DOHH2 (cell line): ENCODE measurements around the gene CCT8.

Experiments used
- H3F3A ChIP-seq: fragments of 200-600 bp; sonication (generic), shearing (Covaris generic); 2 replicates; pipeline ENCODE4 v1.6.0; 2016; ENCODE audit warnings: antibody characterized with exemption, mild to moderate bottlenecking; ENCODE audit not compliant: control insufficient read depth, insufficient read depth
- H3K27ac ChIP-seq: fragments of 200-600 bp; sonication (generic); 2 replicates; pipeline ENCODE4 v1.5.1; 2014; ENCODE audit warnings: low read depth, mild to moderate bottlenecking, low read length, moderate library complexity
- H3K27me3 ChIP-seq: fragments of 200-600 bp; sonication (generic); 2 replicates; pipeline ENCODE4 v1.6.1; 2014; ENCODE audit warnings: mild to moderate bottlenecking, low read length, mixed read lengths; ENCODE audit not compliant: control insufficient read depth
- H3K36me3 ChIP-seq: fragments of 200-600 bp; sonication (generic); 2 replicates; pipeline ENCODE4 v1.6.1; 2014; ENCODE audit warnings: mild to moderate bottlenecking, low read length, moderate library complexity, mixed read lengths; ENCODE audit not compliant: control insufficient read depth
- H3K4me1 ChIP-seq: fragments of 200-600 bp; sonication (generic); 2 replicates; pipeline ENCODE4 v1.6.1; 2014; ENCODE audit warnings: mild to moderate bottlenecking, low read length, mixed read lengths; ENCODE audit not compliant: control insufficient read depth
- H3K4me2 ChIP-seq: fragments of 200-600 bp; sonication (generic); 2 replicates; pipeline ENCODE4 v1.6.0; 2014; ENCODE audit warnings: mild to moderate bottlenecking, low read length, moderate library complexity
- H3K4me3 ChIP-seq: fragments of 200-600 bp; sonication (generic); 2 replicates; pipeline ENCODE4 v1.5.1; 2014; ENCODE audit warnings: mild to moderate bottlenecking, low read length, mixed read lengths
- H3K79me2 ChIP-seq: fragments of 200-600 bp; sonication (generic); 2 replicates; pipeline ENCODE4 v1.6.1; 2014; ENCODE audit warnings: mild to moderate bottlenecking, low read length, mixed read lengths; ENCODE audit not compliant: control insufficient read depth
- H3K9me2 ChIP-seq: fragments of 200-600 bp; sonication (generic); replicated peaks from 2 replicates; pipeline ENCODE4 v1.6.1; 2014; ENCODE audit warnings: mild to moderate bottlenecking, low read length, mixed read lengths; ENCODE audit not compliant: control insufficient read depth
- H3K9me3 ChIP-seq: fragments of 200-600 bp; sonication (generic); 2 replicates; pipeline ENCODE4 v1.6.1; 2014; ENCODE audit warnings: antibody characterized with exemption, low read length, mixed read lengths; ENCODE audit not compliant: control insufficient read depth, insufficient read depth
- H4K20me1 ChIP-seq: fragments of 200-600 bp; sonication (generic); 2 replicates; pipeline ENCODE4 v1.6.0; 2014; ENCODE audit warnings: low read depth, mild to moderate bottlenecking, antibody characterized with exemption, low read length, moderate library complexity; ENCODE audit not compliant: control insufficient read depth, insufficient read depth
- EZH2phosphoT487 ChIP-seq: fragments of 200-600 bp; sonication (generic); IDR thresholded peaks from 2 replicates; pipeline ENCODE4 v1.6.1; 2017; ENCODE audit warnings: borderline replicate concordance, mild to moderate bottlenecking, antibody characterized with exemption, low read length, moderate library complexity, mixed read lengths
- TF ChIP-seq, protein P1 (sequence below): fragments of 200-600 bp; sonication (generic); IDR thresholded peaks from one replicate; pipeline ENCODE4 v1.5.1; 2014; ENCODE audit warnings: antibody characterized with exemption, mild to moderate bottlenecking, low read depth, low read length; ENCODE audit not compliant: poor library complexity, severe bottlenecking

Gene CCT8

DNA sequence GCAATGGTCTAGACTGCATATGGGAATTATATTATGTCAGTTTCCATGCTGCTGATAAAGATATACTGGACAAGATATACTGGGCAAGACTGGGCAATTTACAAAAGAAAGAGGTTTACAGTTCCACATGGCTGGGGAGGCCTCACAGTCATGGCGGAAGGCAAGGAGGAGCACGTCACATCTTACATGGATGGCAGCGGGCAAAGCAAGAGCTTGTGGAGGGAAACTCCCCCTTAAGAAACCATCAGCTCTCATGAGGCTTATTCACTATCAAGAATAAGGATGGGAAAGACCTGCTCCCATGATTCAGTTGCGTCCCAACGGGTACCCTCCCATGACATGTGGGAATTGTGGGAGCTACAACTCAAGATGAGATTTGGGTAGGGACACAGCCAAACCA lies 21.2 kb downstream of the CCT8 start:
- H3K4me2 ChIP-seq, result no peak overlapping the region
- H3K9me2 ChIP-seq, result no peaks in the 10 kb centered on the region
- no peaks in the 10 kb centered on the region for H4K20me1 ChIP-seq
- H3K36me3 ChIP-seq, result peaks cover 89% of the 10 kb centered on the region
- no peak overlapping the region for H3K4me3 ChIP-seq
- no peaks in the 10 kb centered on the region for H3K4me1 ChIP-seq
- H3K27me3 ChIP-seq, result no peaks in the 10 kb centered on the region
- TF ChIP-seq EZH2phosphoT487, result no peak
- H3F3A ChIP-seq, result peaks cover 36% of the 10 kb centered on the region
- H3K27ac ChIP-seq, result no peak overlapping the region
- 0 out of 2 replicates have a peak, but pooled peaks cover 2% of the 10 kb centered on the region for H3K79me2 ChIP-seq
- no peaks in the 10 kb centered on the region for H3K9me3 ChIP-seq

DNA sequence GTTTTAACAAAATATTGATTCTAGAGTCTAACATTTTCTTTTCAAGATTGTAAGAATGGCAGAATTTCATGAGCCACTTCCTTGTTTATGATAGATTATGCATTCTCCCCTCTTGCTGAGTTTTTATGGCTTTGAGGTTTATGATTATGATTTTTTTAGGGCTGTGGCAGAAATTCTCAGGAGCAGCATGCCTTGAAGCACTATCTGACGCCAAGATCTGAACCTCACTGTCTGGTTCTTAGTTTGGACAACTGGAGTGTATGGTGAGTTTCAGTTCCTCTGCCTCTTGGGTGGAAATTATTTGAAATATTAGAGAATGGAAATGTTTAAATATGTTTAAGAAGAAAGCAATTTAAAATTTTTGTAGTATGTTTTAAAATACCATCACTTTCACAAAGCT lies 38.8 kb downstream of the CCT8 start:
- Histone ChIP-seq H3F3A (peaks cover 2% of the 10 kb centered on the region), H3K4me2 (no peak overlapping the region), H3K36me3 (peaks cover 90% of the 10 kb centered on the region), H3K4me3 (no peak overlapping the region), H3K27me3 (no peaks in the 10 kb centered on the region), H4K20me1 (no peaks in the 10 kb centered on the region), H3K9me3 (no peaks in the 10 kb centered on the region), H3K4me1 (no peaks in the 10 kb centered on the region), H3K9me2 (no peaks in the 10 kb centered on the region), H3K79me2 (peaks cover 26% of the 10 kb centered on the region), H3K27ac (no peak overlapping the region)
- TF ChIP-seq, protein P1, sequence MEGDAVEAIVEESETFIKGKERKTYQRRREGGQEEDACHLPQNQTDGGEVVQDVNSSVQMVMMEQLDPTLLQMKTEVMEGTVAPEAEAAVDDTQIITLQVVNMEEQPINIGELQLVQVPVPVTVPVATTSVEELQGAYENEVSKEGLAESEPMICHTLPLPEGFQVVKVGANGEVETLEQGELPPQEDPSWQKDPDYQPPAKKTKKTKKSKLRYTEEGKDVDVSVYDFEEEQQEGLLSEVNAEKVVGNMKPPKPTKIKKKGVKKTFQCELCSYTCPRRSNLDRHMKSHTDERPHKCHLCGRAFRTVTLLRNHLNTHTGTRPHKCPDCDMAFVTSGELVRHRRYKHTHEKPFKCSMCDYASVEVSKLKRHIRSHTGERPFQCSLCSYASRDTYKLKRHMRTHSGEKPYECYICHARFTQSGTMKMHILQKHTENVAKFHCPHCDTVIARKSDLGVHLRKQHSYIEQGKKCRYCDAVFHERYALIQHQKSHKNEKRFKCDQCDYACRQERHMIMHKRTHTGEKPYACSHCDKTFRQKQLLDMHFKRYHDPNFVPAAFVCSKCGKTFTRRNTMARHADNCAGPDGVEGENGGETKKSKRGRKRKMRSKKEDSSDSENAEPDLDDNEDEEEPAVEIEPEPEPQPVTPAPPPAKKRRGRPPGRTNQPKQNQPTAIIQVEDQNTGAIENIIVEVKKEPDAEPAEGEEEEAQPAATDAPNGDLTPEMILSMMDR, result no peak

DNA sequence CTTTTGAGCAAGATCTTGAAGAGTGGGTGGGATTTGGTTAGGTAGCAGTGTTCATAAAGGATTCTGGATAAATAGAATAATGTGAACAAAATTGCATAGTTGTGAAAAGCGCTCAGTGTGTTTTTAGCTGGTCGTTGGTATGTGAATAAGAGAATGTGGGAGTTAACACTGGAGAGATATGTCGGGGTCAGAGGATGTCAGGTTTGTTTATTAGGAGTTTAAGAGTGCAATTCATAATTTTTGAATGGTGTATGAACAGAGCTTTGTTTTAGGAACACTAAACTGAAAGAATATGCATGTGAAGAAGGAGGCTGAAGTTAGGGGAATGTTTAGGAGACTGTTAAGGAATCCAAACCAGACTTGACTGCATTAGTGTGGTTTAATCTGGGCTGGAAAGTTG lies 39.6 kb downstream of the CCT8 start:
- Histone ChIP-seq H3K4me3 (no peak overlapping the region), H3K27ac (no peak overlapping the region), H4K20me1 (no peaks in the 10 kb centered on the region), H3K4me1 (no peaks in the 10 kb centered on the region), H3K27me3 (no peaks in the 10 kb centered on the region), H3K4me2 (no peak overlapping the region), H3K9me3 (no peaks in the 10 kb centered on the region), H3K9me2 (no peaks in the 10 kb centered on the region), H3K36me3 (peaks cover 88% of the 10 kb centered on the region), H3K79me2 (peaks cover 33% of the 10 kb centered on the region), H3F3A (peaks cover 2% of the 10 kb centered on the region)
- TF ChIP-seq, protein P1, result no peak

DNA sequence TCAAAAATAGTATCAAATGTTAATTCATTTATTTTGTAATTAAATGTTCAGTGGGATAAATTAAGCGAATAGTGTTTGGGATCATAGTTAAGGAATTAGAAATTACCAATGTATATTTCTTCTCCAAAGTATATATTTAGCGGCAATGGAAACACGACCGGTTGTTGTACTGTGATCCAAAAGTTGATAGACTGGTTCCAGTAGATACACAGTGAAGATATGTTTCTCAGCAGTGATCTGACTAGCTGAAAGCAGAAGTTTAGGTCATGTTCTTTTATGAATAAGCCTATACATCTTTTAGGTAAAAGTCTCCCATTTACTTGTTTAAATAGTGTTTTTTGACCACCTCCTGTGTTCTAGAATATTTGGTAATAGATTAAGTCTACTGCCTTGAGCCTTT lies 40.1 kb downstream of the CCT8 start:
- no peaks in the 10 kb centered on the region for H3K9me2 ChIP-seq
- peaks cover 2% of the 10 kb centered on the region for H3F3A ChIP-seq
- no peak overlapping the region for H3K4me3 ChIP-seq
- H3K4me1 ChIP-seq, result no peaks in the 10 kb centered on the region
- no peaks in the 10 kb centered on the region for H3K27me3 ChIP-seq
- H3K4me2 ChIP-seq, result no peak overlapping the region
- no peaks in the 10 kb centered on the region for H3K9me3 ChIP-seq
- no peak for TF ChIP-seq EZH2phosphoT487
- TF ChIP-seq, protein P1, result no peak
- H3K27ac ChIP-seq, result no peak overlapping the region
- no peaks in the 10 kb centered on the region for H4K20me1 ChIP-seq
- peaks cover 38% of the 10 kb centered on the region for H3K79me2 ChIP-seq
- H3K36me3 ChIP-seq, result peaks cover 87% of the 10 kb centered on the region
